SK-N-SH treated with all-trans-retinoic acid at 6 μM for 48 hours (cell line): ENCODE measurements around the gene STARD9.

Experiments
- ATAC-seq: fragments of 200-7000 bp; cut with Tn5 transposase; 3 replicates; pipeline ENCODE4 v1.9.1; 2020; ENCODE audit warnings: mild to moderate bottlenecking, moderate library complexity
- ARNTL ChIP-seq: fragments of 450-650 bp; formaldehyde crosslinking; IDR thresholded peaks from 2 replicates; pipeline ENCODE4 v1.5.0; 2020; ENCODE audit warnings: low read depth, mild to moderate bottlenecking, moderate library complexity, borderline replicate concordance
- BACH2 ChIP-seq: fragments of 250-450 bp; sonication (Bioruptor Pico); IDR thresholded peaks from 2 replicates; pipeline ENCODE4 v1.9.0; 2021; ENCODE audit warnings: mild to moderate bottlenecking, borderline replicate concordance
- ESRRG ChIP-seq: fragments of 250-450 bp; sonication (Bioruptor Pico); IDR thresholded peaks from 2 replicates; pipeline ENCODE4 v1.6.1; 2021; ENCODE audit warnings: mild to moderate bottlenecking
- GLIS3 ChIP-seq: fragments of 250-450 bp; sonication (Bioruptor Pico); IDR thresholded peaks from 2 replicates; pipeline ENCODE4 v1.5.0; 2020; ENCODE audit warnings: mild to moderate bottlenecking, moderate library complexity
- ISL1 ChIP-seq: fragments of 250-450 bp; sonication (Bioruptor Pico); IDR thresholded peaks from 2 replicates; pipeline ENCODE4 v2.1.2; 2022; ENCODE audit warnings: mild to moderate bottlenecking, moderate library complexity
- OSR1 ChIP-seq: fragments of 250-450 bp; sonication (Bioruptor Pico); IDR thresholded peaks from 2 replicates; pipeline ENCODE4 v1.8.0; 2022; ENCODE audit warnings: moderate library complexity, mild to moderate bottlenecking, inconsistent platforms
- PATZ1 ChIP-seq: fragments of 250-450 bp; sonication (Bioruptor Pico); IDR thresholded peaks from 2 replicates; pipeline ENCODE4 v1.8.0; 2020; ENCODE audit warnings: mild to moderate bottlenecking, moderate library complexity, borderline replicate concordance
- PPARA ChIP-seq: fragments of 250-450 bp; sonication (Bioruptor Pico); IDR thresholded peaks from 2 replicates; pipeline ENCODE4 v1.5.0; 2020; ENCODE audit warnings: mild to moderate bottlenecking, borderline replicate concordance
- RARB ChIP-seq: fragments of 250-450 bp; sonication (Bioruptor Pico); IDR thresholded peaks from 2 replicates; pipeline ENCODE4 v1.8.0; 2021; ENCODE audit warnings: mild to moderate bottlenecking, moderate library complexity
- SNAI2 ChIP-seq: fragments of 250-450 bp; sonication (Bioruptor Pico); IDR thresholded peaks from 2 replicates; pipeline ENCODE4 v1.5.0; 2020; ENCODE audit warnings: mild to moderate bottlenecking, moderate library complexity
- TCF4 ChIP-seq: fragments of 250-450 bp; sonication (Bioruptor Pico); IDR thresholded peaks from 2 replicates; pipeline ENCODE4 v1.8.0; 2021; ENCODE audit warnings: mild to moderate bottlenecking, moderate library complexity, borderline replicate concordance
- TOX ChIP-seq: fragments of 250-450 bp; sonication (Bioruptor Pico); IDR thresholded peaks from 2 replicates; pipeline ENCODE4 v1.8.0; 2021; ENCODE audit warnings: mild to moderate bottlenecking, moderate library complexity, borderline replicate concordance
- ZC3H10 ChIP-seq: fragments of 250-450 bp; sonication (Bioruptor Pico); IDR thresholded peaks from 2 replicates; pipeline ENCODE4 v1.5.1; 2021; ENCODE audit warnings: mild to moderate bottlenecking, moderate library complexity
- ZFP3 ChIP-seq: fragments of 250-450 bp; sonication (Bioruptor Pico); IDR thresholded peaks from 2 replicates; pipeline ENCODE4 v1.5.0; 2020; ENCODE audit warnings: mild to moderate bottlenecking, moderate library complexity
- ZFP30 ChIP-seq: fragments of 450-650 bp; formaldehyde crosslinking; IDR thresholded peaks from 2 replicates; pipeline ENCODE4 v1.5.0; 2022; ENCODE audit warnings: mild to moderate bottlenecking, moderate library complexity
- ZNF565 ChIP-seq: fragments of 450-650 bp; formaldehyde crosslinking; conservative IDR thresholded peaks from 2 replicates; pipeline ENCODE4 v1.5.0; 2020; ENCODE audit warnings: low read depth, mild to moderate bottlenecking, moderate library complexity
- ZNF70 ChIP-seq: fragments of 450-650 bp; formaldehyde crosslinking; IDR thresholded peaks from 2 replicates; pipeline ENCODE4 v1.5.0; 2020; ENCODE audit warnings: mild to moderate bottlenecking, moderate library complexity
- ZNF8 ChIP-seq: fragments of 450-650 bp; formaldehyde crosslinking; IDR thresholded peaks from 2 replicates; pipeline ENCODE4 v1.5.0; 2020; ENCODE audit warnings: mild to moderate bottlenecking, moderate library complexity
- TF ChIP-seq, protein P1 (sequence below): fragments of 250-450 bp; sonication (Bioruptor Pico); IDR thresholded peaks from 2 replicates; pipeline ENCODE4 v1.5.1; 2021; ENCODE audit warnings: mild to moderate bottlenecking, moderate library complexity
- TF ChIP-seq, protein P2 (sequence below): fragments of 250-450 bp; sonication (Bioruptor Pico); IDR thresholded peaks from 2 replicates; pipeline ENCODE4 v1.8.0; 2021; ENCODE audit warnings: low read depth, mild to moderate bottlenecking, moderate library complexity, borderline replicate concordance
- TF ChIP-seq, protein P3 (sequence below): fragments of 250-450 bp; sonication (Bioruptor Pico); IDR thresholded peaks from 2 replicates; pipeline ENCODE4 v1.5.0; 2020; ENCODE audit warnings: mild to moderate bottlenecking, moderate library complexity

The STARD9 gene

GRCh38 chr15:42621996-42622925 lies 46.9 kb downstream of the STARD9 start:
- TF ChIP-seq PPARA (CRISPR knock-in tag) (no peak), ZC3H10 (CRISPR knock-in tag) (no peak), ZNF565 (CRISPR knock-in tag) (no peak), ESRRG (CRISPR knock-in tag) (no peak), TCF4 (CRISPR knock-in tag) (no peak), TOX (CRISPR knock-in tag) (no peak)
- TF ChIP-seq, protein P1, sequence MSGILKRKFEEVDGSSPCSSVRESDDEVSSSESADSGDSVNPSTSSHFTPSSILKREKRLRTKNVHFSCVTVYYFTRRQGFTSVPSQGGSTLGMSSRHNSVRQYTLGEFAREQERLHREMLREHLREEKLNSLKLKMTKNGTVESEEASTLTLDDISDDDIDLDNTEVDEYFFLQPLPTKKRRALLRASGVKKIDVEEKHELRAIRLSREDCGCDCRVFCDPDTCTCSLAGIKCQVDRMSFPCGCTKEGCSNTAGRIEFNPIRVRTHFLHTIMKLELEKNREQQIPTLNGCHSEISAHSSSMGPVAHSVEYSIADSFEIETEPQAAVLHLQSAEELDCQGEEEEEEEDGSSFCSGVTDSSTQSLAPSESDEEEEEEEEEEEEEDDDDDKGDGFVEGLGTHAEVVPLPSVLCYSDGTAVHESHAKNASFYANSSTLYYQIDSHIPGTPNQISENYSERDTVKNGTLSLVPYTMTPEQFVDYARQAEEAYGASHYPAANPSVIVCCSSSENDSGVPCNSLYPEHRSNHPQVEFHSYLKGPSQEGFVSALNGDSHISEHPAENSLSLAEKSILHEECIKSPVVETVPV: no peak
- TF ChIP-seq, protein P2, sequence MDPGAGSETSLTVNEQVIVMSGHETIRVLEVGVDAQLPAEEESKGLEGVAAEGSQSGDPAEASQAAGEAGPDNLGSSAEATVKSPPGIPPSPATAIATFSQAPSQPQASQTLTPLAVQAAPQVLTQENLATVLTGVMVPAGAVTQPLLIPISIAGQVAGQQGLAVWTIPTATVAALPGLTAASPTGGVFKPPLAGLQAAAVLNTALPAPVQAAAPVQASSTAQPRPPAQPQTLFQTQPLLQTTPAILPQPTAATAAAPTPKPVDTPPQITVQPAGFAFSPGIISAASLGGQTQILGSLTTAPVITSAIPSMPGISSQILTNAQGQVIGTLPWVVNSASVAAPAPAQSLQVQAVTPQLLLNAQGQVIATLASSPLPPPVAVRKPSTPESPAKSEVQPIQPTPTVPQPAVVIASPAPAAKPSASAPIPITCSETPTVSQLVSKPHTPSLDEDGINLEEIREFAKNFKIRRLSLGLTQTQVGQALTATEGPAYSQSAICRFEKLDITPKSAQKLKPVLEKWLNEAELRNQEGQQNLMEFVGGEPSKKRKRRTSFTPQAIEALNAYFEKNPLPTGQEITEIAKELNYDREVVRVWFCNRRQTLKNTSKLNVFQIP (CRISPR knock-in tag): no peak
- TF ChIP-seq, all 23 proteins: peak for 0
- ATAC-seq: no peak

DNA sequence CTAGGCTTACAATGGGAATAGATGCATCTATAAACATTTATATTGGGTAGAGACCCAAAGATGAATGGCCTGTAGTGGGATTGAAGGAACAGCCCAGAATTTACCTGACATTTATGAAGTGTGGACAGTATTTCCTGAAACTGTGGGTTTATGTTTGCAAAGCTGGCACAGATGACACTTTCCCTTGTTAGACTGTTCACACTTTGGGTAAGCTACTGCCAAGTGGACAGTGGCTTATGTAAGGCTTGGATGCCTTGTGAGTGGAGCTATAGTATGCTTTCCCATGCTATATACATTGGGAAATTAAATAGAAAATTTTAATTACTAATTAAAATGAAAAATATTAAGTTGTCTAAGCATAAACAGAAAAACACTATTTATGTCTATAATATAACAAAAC lies 48.5 kb downstream of the STARD9 start:
- TF ChIP-seq TCF4 (CRISPR knock-in tag): no peak
- TF ChIP-seq PATZ1: no peak
- TF ChIP-seq ZNF8 (CRISPR knock-in tag): no peak
- TF ChIP-seq, protein P3, sequence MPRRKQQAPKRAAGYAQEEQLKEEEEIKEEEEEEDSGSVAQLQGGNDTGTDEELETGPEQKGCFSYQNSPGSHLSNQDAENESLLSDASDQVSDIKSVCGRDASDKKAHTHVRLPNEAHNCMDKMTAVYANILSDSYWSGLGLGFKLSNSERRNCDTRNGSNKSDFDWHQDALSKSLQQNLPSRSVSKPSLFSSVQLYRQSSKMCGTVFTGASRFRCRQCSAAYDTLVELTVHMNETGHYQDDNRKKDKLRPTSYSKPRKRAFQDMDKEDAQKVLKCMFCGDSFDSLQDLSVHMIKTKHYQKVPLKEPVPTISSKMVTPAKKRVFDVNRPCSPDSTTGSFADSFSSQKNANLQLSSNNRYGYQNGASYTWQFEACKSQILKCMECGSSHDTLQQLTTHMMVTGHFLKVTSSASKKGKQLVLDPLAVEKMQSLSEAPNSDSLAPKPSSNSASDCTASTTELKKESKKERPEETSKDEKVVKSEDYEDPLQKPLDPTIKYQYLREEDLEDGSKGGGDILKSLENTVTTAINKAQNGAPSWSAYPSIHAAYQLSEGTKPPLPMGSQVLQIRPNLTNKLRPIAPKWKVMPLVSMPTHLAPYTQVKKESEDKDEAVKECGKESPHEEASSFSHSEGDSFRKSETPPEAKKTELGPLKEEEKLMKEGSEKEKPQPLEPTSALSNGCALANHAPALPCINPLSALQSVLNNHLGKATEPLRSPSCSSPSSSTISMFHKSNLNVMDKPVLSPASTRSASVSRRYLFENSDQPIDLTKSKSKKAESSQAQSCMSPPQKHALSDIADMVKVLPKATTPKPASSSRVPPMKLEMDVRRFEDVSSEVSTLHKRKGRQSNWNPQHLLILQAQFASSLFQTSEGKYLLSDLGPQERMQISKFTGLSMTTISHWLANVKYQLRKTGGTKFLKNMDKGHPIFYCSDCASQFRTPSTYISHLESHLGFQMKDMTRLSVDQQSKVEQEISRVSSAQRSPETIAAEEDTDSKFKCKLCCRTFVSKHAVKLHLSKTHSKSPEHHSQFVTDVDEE (CRISPR knock-in tag): no peak
- TF ChIP-seq ZFP3 (CRISPR knock-in tag): no peak
- no peak for TF ChIP-seq ZC3H10 (CRISPR knock-in tag)
- ATAC-seq: no peak

DNA sequence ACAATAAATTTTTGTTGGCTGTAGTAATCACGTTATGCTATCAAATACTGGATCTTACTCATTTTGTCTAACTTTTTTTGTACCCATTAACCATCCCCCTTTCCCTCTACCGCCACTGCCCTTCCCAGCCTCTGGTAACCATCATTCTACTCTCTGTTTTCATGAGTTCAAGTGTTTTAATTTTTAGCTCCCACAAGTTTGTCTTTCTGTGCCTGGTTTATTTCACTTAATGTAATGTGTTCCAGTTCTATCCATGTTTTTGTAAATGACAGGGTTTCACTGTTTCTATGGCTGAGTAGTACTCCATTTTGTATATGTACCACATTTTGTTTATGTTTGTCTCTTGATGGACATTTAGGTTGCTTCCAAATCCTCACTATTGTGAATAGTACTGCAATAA lies 52.1 kb downstream of the STARD9 start:
- TF ChIP-seq PATZ1 (no peak), ISL1 (CRISPR knock-in tag) (no peak), TOX (CRISPR knock-in tag) (no peak), GLIS3 (CRISPR knock-in tag) (no peak), ARNTL (CRISPR knock-in tag) (no peak), ZNF8 (CRISPR knock-in tag) (peak; percentile 59; the same call in 1 of the 2 replicates)
- ATAC-seq: no peak

- no peak for ATAC-seq
- TF ChIP-seq ZFP30 (no peak), SNAI2 (CRISPR knock-in tag) (no peak), RARB (no peak), ISL1 (CRISPR knock-in tag) (no peak), ZC3H10 (CRISPR knock-in tag) (no peak), ZNF70 (no peak), OSR1 (no peak), PATZ1 (no peak), BACH2 (no peak), TCF4 (CRISPR knock-in tag) (no peak), PPARA (CRISPR knock-in tag) (no peak), ZNF565 (CRISPR knock-in tag) (no peak)
- TF ChIP-seq, protein P2 (CRISPR knock-in tag): no peak
Measured at GRCh38 chr15:42628761-42629160, 53.4 kb downstream of the STARD9 start.
